GM19239 (cell line): Measurements from ENCODE around the gene FAM156A.
A peak's percentile ranks its signal among the peaks of the same experiment; 100 is the strongest.
"Not testable (repeated sequence)": the region's sequence is repeated elsewhere in the genome, so short reads cannot be mapped to it uniquely, and the experiment has no call there.

Source experiments
- DNase-seq: peaks from one replicate; pipeline ENCODE4 v3.0.0; 2011; ENCODE audit warnings: low spot score; ENCODE audit not compliant: insufficient read length
- FAIRE-seq: peaks from 2 replicates; lab custom pipeline; 2011; peaks lifted over from hg19 to GRCh38; lab: Jason Lieb, UNC

FAM156A gene

GRCh38 chrX:52958113-52958959 is at the start of gene FAM156A:
FAM156A (minus strand) TSS chrX:52958518; CDS start chrX:52948588, 9,930 bp downstream.
- not testable (repeated sequence) for DNase-seq
- FAIRE-seq, result peak; percentile 100

GRCh38 chrX:53005327-53005726 is 47.0 kb upstream of the FAM156A start:
- FAIRE-seq (no peak), DNase-seq (no peak)

GRCh38 chrX:53004811-53005210 is 46.5 kb upstream of the FAM156A start:
- no peak for FAIRE-seq
- DNase-seq, result no peak

GRCh38 chrX:53004038-53004437 is 45.7 kb upstream of the FAM156A start:
- FAIRE-seq (no peak), DNase-seq (no peak)

- FAIRE-seq, result no peak
- DNase-seq, result no peak
Measured at GRCh38 chrX:53003111-53003510, 44.8 kb upstream of the FAM156A start.

GRCh38 chrX:53001958-53002357 is 43.6 kb upstream of the FAM156A start:
- no peak for FAIRE-seq
- DNase-seq, result no peak

- peak; percentile 66 for FAIRE-seq
- DNase-seq, result no peak
Measured at GRCh38 chrX:53000447-53001135, 42.3 kb upstream of the FAM156A start.

GRCh38 chrX:52995987-52996331 is 37.6 kb upstream of the FAM156A start:
- FAIRE-seq (no peak), DNase-seq (no peak)

- peak; percentile 99 for FAIRE-seq
- peak; percentile 48 for DNase-seq
Measured at GRCh38 chrX:52995135-52995986, 37.0 kb upstream of the FAM156A start.

- FAIRE-seq, result no peak
- DNase-seq, result no peak
Measured at GRCh38 chrX:52990848-52991247, 32.5 kb upstream of the FAM156A start.

- DNase-seq, result peak; percentile 21
- FAIRE-seq, result peak; percentile 4
Measured at GRCh38 chrX:52990011-52990631, 31.8 kb upstream of the FAM156A start.

- FAIRE-seq, result no peak
- DNase-seq, result no peak
Measured at GRCh38 chrX:52988985-52989917, 30.9 kb upstream of the FAM156A start.

- FAIRE-seq (no peak), DNase-seq (no peak)
Measured at GRCh38 chrX:52983321-52984000, 25.1 kb upstream of the FAM156A start.

- DNase-seq (no peak), FAIRE-seq (no peak)
Measured at GRCh38 chrX:52979993-52980392, 21.7 kb upstream of the FAM156A start.

GRCh38 chrX:52979568-52979967 is 21.2 kb upstream of the FAM156A start:
- FAIRE-seq (no peak), DNase-seq (no peak)

- DNase-seq, result no peak
- no peak for FAIRE-seq
Measured at GRCh38 chrX:52977953-52978352, 19.6 kb upstream of the FAM156A start.

GRCh38 chrX:52975576-52975975 is 17.3 kb upstream of the FAM156A start:
- DNase-seq, FAIRE-seq: not testable (repeated sequence)

- FAIRE-seq, DNase-seq: not testable (repeated sequence)
Measured at GRCh38 chrX:52974336-52974992, 16.1 kb upstream of the FAM156A start.
